GM12878 (cell line): ENCODE measurements around the gene PEX6. TPM values are rescaled to one million over a fixed set of nuclear protein-coding genes. Genes with fewer than 3 reads are reported as not detected.

ENCODE experiments used
- ATAC-seq: fragments of 200-7000 bp; cut with Tn5 transposase; 3 replicates; pipeline ENCODE4 v1.9.1; 2020; ENCODE audit warnings: mild to moderate bottlenecking, moderate library complexity
- BruUV-seq: library from RNA; stranded (reverse); fragments of 400-500 nt; replicated peaks from 2 replicates; lab custom pipeline; 2021; lab: Mats Ljungman, UMichigan
- CTCF ChIA-PET: fragments of 300-600 bp; sonication (Branson Sonifier 250); formaldehyde crosslinking; extraction: SDS; loops from one replicate; lab custom pipeline; 2021; ENCODE audit warnings: inconsistent platforms; lab: Yijun Ruan, JAX
- POLR2A ChIA-PET: fragments of 350-600 bp; formaldehyde crosslinking; extraction: SDS; loops from one replicate; lab custom pipeline; 2021; ENCODE audit warnings: inconsistent platforms; lab: Charles Lee
- RAD21 ChIA-PET: fragments of 300-600 bp; sonication (Branson Sonifier 250); formaldehyde crosslinking; loops from one replicate; lab custom pipeline; 2023; ENCODE audit warnings: antibody characterized with exemption; ENCODE audit not compliant: unreplicated experiment; lab: Charles Lee
- SMC1A ChIA-PET: fragments of 300-600 bp; sonication (Branson Sonifier 250); formaldehyde crosslinking; loops from one replicate; lab custom pipeline; 2023; ENCODE audit not compliant: unreplicated experiment, uncharacterized antibody; lab: Charles Lee
- DNase-seq: peaks from one replicate; pipeline ENCODE4 v3.0.0-alpha.2; 2011; ENCODE audit warnings: low read depth, low spot score
- FAIRE-seq: peaks from 3 replicates; lab custom pipeline; 2011; peaks lifted over from hg19 to GRCh38; lab: Jason Lieb, UNC
- H2AFZ ChIP-seq: 2 replicates; pipeline ENCODE4 v1.6.0; 2011; ENCODE audit warnings: low read depth, low read length, control low read depth; ENCODE audit not compliant: control insufficient read depth
- H3K27ac ChIP-seq: 2 replicates; pipeline ENCODE4 v1.5.1; 2011; ENCODE audit warnings: control low read depth; ENCODE audit not compliant: control insufficient read depth, insufficient read depth
- H3K27me3 ChIP-seq, 2 experiments: replicated peaks in 1 of 2; 2 replicates each; pipeline versions ENCODE4 v1.6.0 to v1.6.1; 2011; ENCODE audit warnings: low read length in 1 of 2; ENCODE audit not compliant: control insufficient read depth in 2 of 2, insufficient read depth in 2 of 2
- H3K36me3 ChIP-seq, 2 experiments: 2 replicates each; pipeline ENCODE4 v1.5.1; 2011; ENCODE audit warnings: low read length in 1 of 2; ENCODE audit not compliant: control insufficient read depth in 2 of 2, insufficient read depth in 2 of 2
- H3K4me1 ChIP-seq: 2 replicates; pipeline ENCODE4 v1.6.1; 2011; ENCODE audit warnings: mild to moderate bottlenecking, low read length, moderate library complexity, mixed read lengths; ENCODE audit not compliant: control insufficient read depth, insufficient read depth
- H3K4me2 ChIP-seq: 2 replicates; pipeline ENCODE4 v1.6.0; 2011; ENCODE audit warnings: control low read depth; ENCODE audit not compliant: control insufficient read depth, insufficient read depth
- H3K4me3 ChIP-seq: fragments of 200-600 bp; sonication (generic); 2 replicates; pipeline ENCODE4 v1.5.1; 2016
- H3K79me2 ChIP-seq: 2 replicates; pipeline ENCODE4 v1.6.0; 2011; ENCODE audit warnings: low read length; ENCODE audit not compliant: control insufficient read depth, insufficient read depth
- H3K9ac ChIP-seq: 2 replicates; pipeline ENCODE4 v1.8.0; 2011; ENCODE audit warnings: low read length, control low read depth, mixed read lengths; ENCODE audit not compliant: control insufficient read depth, insufficient read depth
- H3K9me3 ChIP-seq: replicated peaks from 3 replicates; pipeline ENCODE4 v1.5.1; 2011; ENCODE audit warnings: mild to moderate bottlenecking, low read length; ENCODE audit not compliant: control insufficient read depth, insufficient read depth
- H4K20me1 ChIP-seq: 2 replicates; pipeline ENCODE4 v1.6.0; 2011; ENCODE audit not compliant: control insufficient read depth, insufficient read depth
- FOXM1 ChIP-seq: IDR thresholded peaks from 2 replicates; pipeline ENCODE4 v1.6.1; 2012; ENCODE audit warnings: low read depth, mild to moderate bottlenecking, inconsistent platforms, low read length, moderate library complexity
- JUND ChIP-seq: IDR thresholded peaks from 2 replicates; pipeline ENCODE4 v1.6.1; 2012; ENCODE audit warnings: low read depth, mild to moderate bottlenecking, low read length, improper control_type of control experiment, moderate library complexity
- MEF2B ChIP-seq: fragments of 450-650 bp; IDR thresholded peaks from 2 replicates; pipeline ENCODE4 v1.6.1; 2018; ENCODE audit warnings: mild to moderate bottlenecking, moderate library complexity; ENCODE audit not compliant: partially characterized antibody, poor library complexity, severe bottlenecking
- NFYB ChIP-seq: IDR thresholded peaks from 2 replicates; pipeline ENCODE4 v1.6.1; 2011; ENCODE audit warnings: low read depth, mild to moderate bottlenecking, low read length, improper control_type of control experiment, moderate library complexity; ENCODE audit not compliant: insufficient read depth
- PAX5 ChIP-seq: IDR thresholded peaks from 2 replicates; pipeline ENCODE4 v1.6.1; 2011; ENCODE audit warnings: low read depth, low read length, borderline replicate concordance
- PBX3 ChIP-seq: IDR thresholded peaks from 2 replicates; pipeline ENCODE4 v1.6.1; 2011; ENCODE audit warnings: mild to moderate bottlenecking, low read depth, low read length, moderate library complexity; ENCODE audit not compliant: insufficient replicate concordance
- RAD51 ChIP-seq: fragments of 450-650 bp; IDR thresholded peaks from 2 replicates; pipeline ENCODE4 v1.6.1; 2016; ENCODE audit warnings: moderate library complexity, mild to moderate bottlenecking, inconsistent platforms
- RUNX3 ChIP-seq: IDR thresholded peaks from 2 replicates; pipeline ENCODE4 v1.6.1; 2012; ENCODE audit warnings: low read length, inconsistent platforms
- WGBS: methylation state at CpG from one replicate; pipeline ENCODE4 v1.1.6; 2016; ENCODE audit warnings: low lambda C conversion rate; ENCODE audit not compliant: insufficient replicate concordance, insufficient coverage; ENCODE audit errors: missing lambda C conversion rate; 5-methylcytosine and 5-hydroxymethylcytosine counted together
- in situ Hi-C: fragments of 300-500 bp; cut with MboI; formaldehyde crosslinking; loops from 9 replicates; pipeline ENCODE4 v1.14.3; 2018; ENCODE audit warnings: mixed read lengths
- intact Hi-C: fragments of 100-400 bp; cut with micrococcal nuclease; formaldehyde crosslinking; loops from one replicate; pipeline ENCODE4 v1.14.2; 2022; ENCODE audit not compliant: unreplicated experiment
- polyA plus RNA-seq, 11 experiments: library from polyadenylated mRNA; depleted of rRNA in 4 of 11; unstranded in 6 of 11; stranded (reverse) in 5 of 11; fragments of >200 nt; fragmentation: Nextera tagmentation in 4 of 11; fragmentation: Illumina TruSeq in 1 of 11; extraction: Ambion mirVana in 4 of 11; extraction: Trizol in 1 of 11; gene quantifications; 1 replicate in 1 of 11; 2 replicates in 10 of 11; pipeline versions ENCODE4 v1.2.1 to v1.2.3, GENCODE V29; 2011 to 2016; ENCODE audit warnings: inconsistent platforms in 2 of 11, missing spikeins in 2 of 11, low read depth in 1 of 11
- total RNA-seq, 4 experiments: library from RNA; depleted of rRNA in 3 of 4; stranded (reverse); fragments of >200 nt in 3 of 4; fragmentation: Illumina TruSeq in 1 of 4; extraction: Trizol in 1 of 4; gene quantifications; 2 replicates each; pipeline versions ENCODE4 v1.2.1 to v1.2.3, GENCODE V29; 2013 to 2021
- TF ChIP-seq, protein P1 (sequence below): fragments of 450-650 bp; IDR thresholded peaks from 2 replicates; pipeline ENCODE4 v1.6.1; 2017; ENCODE audit warnings: antibody characterized with exemption, mild to moderate bottlenecking, moderate library complexity

PEX6 gene
- total and polyA plus RNA-seq, 10 of the 15 experiments (the other 5 are each of a cell fraction or from before 2014, with no cell fraction given), result 0.39 to 21.1 (median 7.8) TPM

DNA sequence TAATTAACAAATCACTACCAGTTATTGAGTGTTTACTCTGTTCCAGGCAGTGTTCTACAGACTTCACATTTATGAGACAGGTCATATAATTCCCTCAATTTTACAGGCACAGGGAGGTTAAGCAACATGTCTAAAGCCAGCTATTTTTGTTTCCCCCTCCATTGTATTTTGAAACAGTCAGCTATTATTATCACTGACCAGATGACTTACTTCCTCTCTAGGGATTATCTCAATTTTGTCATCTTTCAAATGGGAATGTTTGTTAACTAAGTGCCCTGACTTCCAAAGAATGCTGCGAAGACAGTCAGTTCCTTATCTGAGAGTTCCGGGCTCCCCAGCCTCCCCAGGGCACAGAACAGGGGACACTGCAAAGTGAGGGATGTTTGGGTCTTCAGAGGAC lies 55.3 kb downstream of the PEX6 start:
- H4K20me1 ChIP-seq, result no peaks in the 10 kb centered on the region

DNA sequence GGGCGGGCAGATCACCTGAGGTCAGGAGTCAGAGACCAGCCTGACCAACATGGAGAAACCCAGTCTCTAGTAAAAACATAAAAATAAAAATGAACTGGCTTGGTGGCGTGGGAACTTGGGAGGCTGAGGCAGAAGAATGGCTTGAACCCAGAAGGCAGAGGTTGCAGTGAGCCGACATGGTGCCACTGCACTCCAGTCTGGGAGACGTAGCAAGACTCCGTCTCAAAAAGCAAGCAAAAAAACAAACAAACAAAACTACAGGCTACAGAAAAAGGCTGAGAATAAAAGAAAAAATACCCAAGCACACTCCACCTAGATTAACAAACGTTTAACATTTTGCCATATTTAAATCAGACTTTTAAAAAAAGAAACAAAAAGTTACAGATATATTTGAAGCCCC lies 57.2 kb downstream of the PEX6 start:
- no peak overlapping the region for H3K4me2 ChIP-seq
- ChIA-PET SMC1A (no interaction called here), RAD21 (interaction anchor here (0.6 kb wide), 1 partner anchor 441 kb away, joined by 3 read pairs; no protein-coding TSS in a partner anchor), CTCF (no interaction called here), POLR2A (no interaction called here)
- DNase-seq (no peak), FAIRE-seq (no peak), ATAC-seq (no peak)
- H2AFZ ChIP-seq, result no peak overlapping the region
- H3K4me3 ChIP-seq, result no peak overlapping the region
- no peaks in the 10 kb centered on the region for H3K79me2 ChIP-seq
- no peak overlapping the region for H3K27ac ChIP-seq
- peaks cover 3% of the 10 kb centered on the region; the same call in 1 of the 2 replicates for H3K4me1 ChIP-seq
- no peaks in the 10 kb centered on the region for H3K36me3 ChIP-seq
- BruUV-seq, result no TSS peak
- in situ Hi-C loops (no loop called here), intact Hi-C loops (no loop called here)
- H4K20me1 ChIP-seq, result no peaks in the 10 kb centered on the region
- H3K9ac ChIP-seq, result no peak overlapping the region
- no peaks in the 10 kb centered on the region for H3K9me3 ChIP-seq
- WGBS, result 61% methylated on average over 6 of the region's 6 CpGs
- H3K27me3 ChIP-seq, result no peaks in the 10 kb centered on the region
- no peak for TF ChIP-seq NFYB
- TF ChIP-seq PAX5, result no peak
- TF ChIP-seq PBX3, result no peak
- TF ChIP-seq, protein P1, sequence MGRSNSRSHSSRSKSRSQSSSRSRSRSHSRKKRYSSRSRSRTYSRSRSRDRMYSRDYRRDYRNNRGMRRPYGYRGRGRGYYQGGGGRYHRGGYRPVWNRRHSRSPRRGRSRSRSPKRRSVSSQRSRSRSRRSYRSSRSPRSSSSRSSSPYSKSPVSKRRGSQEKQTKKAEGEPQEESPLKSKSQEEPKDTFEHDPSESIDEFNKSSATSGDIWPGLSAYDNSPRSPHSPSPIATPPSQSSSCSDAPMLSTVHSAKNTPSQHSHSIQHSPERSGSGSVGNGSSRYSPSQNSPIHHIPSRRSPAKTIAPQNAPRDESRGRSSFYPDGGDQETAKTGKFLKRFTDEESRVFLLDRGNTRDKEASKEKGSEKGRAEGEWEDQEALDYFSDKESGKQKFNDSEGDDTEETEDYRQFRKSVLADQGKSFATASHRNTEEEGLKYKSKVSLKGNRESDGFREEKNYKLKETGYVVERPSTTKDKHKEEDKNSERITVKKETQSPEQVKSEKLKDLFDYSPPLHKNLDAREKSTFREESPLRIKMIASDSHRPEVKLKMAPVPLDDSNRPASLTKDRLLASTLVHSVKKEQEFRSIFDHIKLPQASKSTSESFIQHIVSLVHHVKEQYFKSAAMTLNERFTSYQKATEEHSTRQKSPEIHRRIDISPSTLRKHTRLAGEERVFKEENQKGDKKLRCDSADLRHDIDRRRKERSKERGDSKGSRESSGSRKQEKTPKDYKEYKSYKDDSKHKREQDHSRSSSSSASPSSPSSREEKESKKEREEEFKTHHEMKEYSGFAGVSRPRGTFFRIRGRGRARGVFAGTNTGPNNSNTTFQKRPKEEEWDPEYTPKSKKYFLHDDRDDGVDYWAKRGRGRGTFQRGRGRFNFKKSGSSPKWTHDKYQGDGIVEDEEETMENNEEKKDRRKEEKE, result no peak
- no peak for TF ChIP-seq FOXM1

More for the DNA sequence above, 55.3 kb downstream of the PEX6 start:
- no peak overlapping the region for H3K4me2 ChIP-seq
- ChIA-PET POLR2A (no interaction called here), RAD21 (interaction anchor here (1.0 kb wide), 1 partner anchor 61 kb away, joined by 3 read pairs; the partner anchor contains the start of gene PPP2R5D), SMC1A (no interaction called here), CTCF (interaction anchor here (1.4 kb wide), 2 partner anchors 10 to 23 kb away, joined by 3 to 4 read pairs; no protein-coding TSS in a partner anchor)
- no peak overlapping the region for H3K27ac ChIP-seq
- WGBS, result 74% methylated on average over 2 of the region's 2 CpGs
- intact Hi-C loops (no loop called here), in situ Hi-C loops (no loop called here)
- BruUV-seq, result no TSS peak
- ATAC-seq, result no peak; the same call in 2 of the 3 replicates
- no peaks in the 10 kb centered on the region for H3K36me3 ChIP-seq
- no peak overlapping the region for H3K9ac ChIP-seq
- no peaks in the 10 kb centered on the region for H3K79me2 ChIP-seq
- H3K9me3 ChIP-seq, result no peaks in the 10 kb centered on the region
- FAIRE-seq, result no peak
- no peak overlapping the region for H2AFZ ChIP-seq
- H3K4me3 ChIP-seq, result no peak overlapping the region
- peaks cover 6% of the 10 kb centered on the region; the same call in 1 of the 2 replicates for H3K4me1 ChIP-seq
- no peak for DNase-seq
- TF ChIP-seq RAD51, result no peak
- no peak for TF ChIP-seq RUNX3
- TF ChIP-seq MEF2B, result peak; percentile 27
- TF ChIP-seq JUND, result no peak
- H3K27me3 ChIP-seq, result no peaks in the 10 kb centered on the region
